Measurements from ENCODE around the gene TGM5. TPM values are rescaled to one million over a fixed set of nuclear protein-coding genes. Genes with fewer than 3 reads are reported as not detected.

TGM5 gene
- total RNA-seq, 1 donor from 2014 or later = 0.22 TPM

DNA sequence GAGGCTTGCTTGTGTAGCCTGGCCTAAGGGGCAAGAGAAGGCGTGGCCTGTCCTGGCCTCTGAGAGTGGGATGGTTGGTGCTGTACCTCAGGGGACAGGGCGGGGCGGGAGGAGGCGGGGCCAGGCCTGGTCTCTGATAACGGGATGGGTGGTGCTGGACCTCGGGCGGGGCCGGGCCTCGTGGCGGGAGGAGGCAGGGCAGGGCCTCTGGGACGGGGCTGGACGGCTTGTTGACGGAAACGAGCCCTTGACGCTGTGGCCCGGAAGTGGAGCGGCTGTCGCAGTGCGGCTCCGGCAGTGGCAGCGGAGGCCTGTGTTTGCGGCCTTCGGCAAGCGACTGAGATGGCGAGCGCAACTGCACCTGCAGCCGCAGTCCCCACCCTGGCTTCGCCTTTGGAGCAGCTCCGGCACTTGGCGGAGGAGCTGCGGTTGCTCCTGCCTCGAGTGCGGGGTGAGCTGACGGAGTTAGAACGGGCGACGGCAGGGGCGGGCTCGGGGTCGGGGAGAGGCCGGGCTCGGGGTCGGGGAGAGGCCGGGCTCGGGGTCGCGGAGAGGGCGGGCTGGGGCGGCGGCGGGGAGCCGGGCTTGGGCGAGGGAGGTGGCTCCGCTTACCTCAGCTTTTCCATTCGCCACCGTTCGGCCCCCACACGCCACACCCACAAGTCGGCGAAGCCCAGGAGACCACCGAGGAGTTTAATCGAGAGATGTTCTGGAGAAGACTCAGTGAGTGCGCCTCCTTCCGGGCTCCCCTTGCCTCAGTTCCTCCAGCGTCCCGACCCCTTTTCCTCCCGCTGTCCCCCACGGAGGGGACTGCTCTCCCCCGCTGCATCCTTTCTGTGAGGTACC lies 81.3 kb downstream of the TGM5 start, which contains the start of gene CCNDBP1:
Gene CCNDBP1, plus strand, starts transcription at position 247 of the 846 bp plus-strand sequence. Its CDS starts 96 bp downstream, at position 343.
- H3K36me3 Mint-ChIP-seq = peaks cover 7% of the 10 kb centered on the region
- TF ChIP-seq, protein P1, sequence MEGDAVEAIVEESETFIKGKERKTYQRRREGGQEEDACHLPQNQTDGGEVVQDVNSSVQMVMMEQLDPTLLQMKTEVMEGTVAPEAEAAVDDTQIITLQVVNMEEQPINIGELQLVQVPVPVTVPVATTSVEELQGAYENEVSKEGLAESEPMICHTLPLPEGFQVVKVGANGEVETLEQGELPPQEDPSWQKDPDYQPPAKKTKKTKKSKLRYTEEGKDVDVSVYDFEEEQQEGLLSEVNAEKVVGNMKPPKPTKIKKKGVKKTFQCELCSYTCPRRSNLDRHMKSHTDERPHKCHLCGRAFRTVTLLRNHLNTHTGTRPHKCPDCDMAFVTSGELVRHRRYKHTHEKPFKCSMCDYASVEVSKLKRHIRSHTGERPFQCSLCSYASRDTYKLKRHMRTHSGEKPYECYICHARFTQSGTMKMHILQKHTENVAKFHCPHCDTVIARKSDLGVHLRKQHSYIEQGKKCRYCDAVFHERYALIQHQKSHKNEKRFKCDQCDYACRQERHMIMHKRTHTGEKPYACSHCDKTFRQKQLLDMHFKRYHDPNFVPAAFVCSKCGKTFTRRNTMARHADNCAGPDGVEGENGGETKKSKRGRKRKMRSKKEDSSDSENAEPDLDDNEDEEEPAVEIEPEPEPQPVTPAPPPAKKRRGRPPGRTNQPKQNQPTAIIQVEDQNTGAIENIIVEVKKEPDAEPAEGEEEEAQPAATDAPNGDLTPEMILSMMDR (conservative IDR thresholded peaks at IDR 0.05) = peak; percentile 66
- no peaks in the 10 kb centered on the region for H3K9me3 Mint-ChIP-seq
- peaks cover 4% of the 10 kb centered on the region for H3K4me1 Mint-ChIP-seq (ENCODE audit: unreplicated experiment)
- DNase-seq (ENCODE audit: extremely low spot score, unreplicated experiment) = peak; percentile 88
- H3K27ac Mint-ChIP-seq = peak within 1 kb of the TSS; percentile 90
- H3K4me3 Mint-ChIP-seq = peak within 1 kb of the TSS; percentile 95
- H3K27me3 Mint-ChIP-seq = no peaks in the 10 kb centered on the region

DNA sequence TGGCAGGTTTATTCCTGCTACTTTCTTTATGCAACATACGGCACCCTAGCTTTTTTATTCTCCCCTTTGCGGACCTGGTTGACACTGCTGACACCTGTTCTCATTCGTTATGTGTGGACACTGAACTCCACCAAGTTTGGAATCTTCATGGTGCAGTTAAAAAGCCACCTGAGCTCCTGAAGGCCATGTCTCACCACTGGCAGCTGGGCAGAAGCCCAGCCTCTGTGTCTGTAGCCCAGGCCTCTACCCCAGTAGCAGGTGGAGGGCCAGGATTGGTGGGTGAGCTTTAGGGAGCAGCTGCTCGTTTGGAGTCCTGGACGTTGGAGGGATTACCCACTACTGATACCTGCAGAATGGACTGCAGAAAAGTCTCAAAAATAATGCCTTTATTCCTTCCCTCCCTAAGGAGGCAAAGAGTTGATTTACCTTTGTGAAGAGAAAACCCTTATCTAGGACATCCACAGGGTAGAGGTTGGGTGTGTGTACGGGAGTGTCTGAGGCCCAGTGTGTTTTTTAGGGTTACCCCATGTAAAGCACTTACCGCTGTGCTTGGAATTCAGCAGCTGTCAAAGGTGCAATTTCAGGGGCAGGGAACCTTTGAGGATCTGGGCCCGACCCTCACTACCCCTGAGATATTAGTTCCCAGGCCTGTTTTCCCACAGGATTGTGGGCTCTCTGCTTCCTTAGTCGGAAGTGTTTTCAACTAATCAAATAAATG lies 82.2 kb downstream of the TGM5 start:
- H3K27me3 Mint-ChIP-seq = no peaks in the 10 kb centered on the region
- peaks cover 4% of the 10 kb centered on the region for H3K4me1 Mint-ChIP-seq (ENCODE audit: unreplicated experiment)
- H3K4me3 Mint-ChIP-seq = peak overlapping the region; percentile 95
- DNase-seq (ENCODE audit: extremely low spot score, unreplicated experiment) = no peak
- peaks cover 6% of the 10 kb centered on the region for H3K36me3 Mint-ChIP-seq
- H3K9me3 Mint-ChIP-seq = no peaks in the 10 kb centered on the region
- peak overlapping the region; percentile 90 for H3K27ac Mint-ChIP-seq
- TF ChIP-seq, protein P1 (conservative IDR thresholded peaks at IDR 0.05) = no peak

DNA sequence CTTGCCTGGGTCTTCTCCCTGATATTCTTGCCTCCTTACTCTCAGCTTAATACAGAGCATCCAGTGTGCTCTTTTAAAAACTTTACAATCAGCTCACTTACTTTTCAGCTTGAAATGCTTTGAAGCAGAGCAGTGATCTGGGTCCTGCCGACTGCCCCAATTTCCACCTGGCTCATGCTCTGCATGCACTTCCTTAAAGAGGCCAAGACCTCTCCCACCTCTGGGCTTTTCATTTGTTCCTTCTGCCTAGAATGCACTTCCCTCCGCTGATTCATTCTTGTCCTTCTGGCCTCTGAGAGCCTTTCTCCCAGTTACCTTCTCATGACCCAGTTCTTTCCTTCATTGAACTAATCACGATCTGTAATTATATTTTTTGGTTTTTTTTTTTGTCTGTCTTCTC lies 83.5 kb downstream of the TGM5 start:
- no peaks in the 10 kb centered on the region for H3K27me3 Mint-ChIP-seq
- H3K9me3 Mint-ChIP-seq = no peaks in the 10 kb centered on the region
- no peak for DNase-seq (ENCODE audit: extremely low spot score, unreplicated experiment)
- H3K4me1 Mint-ChIP-seq (ENCODE audit: unreplicated experiment) = peaks cover 4% of the 10 kb centered on the region
- peaks cover 3% of the 10 kb centered on the region for H3K36me3 Mint-ChIP-seq
- no peak overlapping the region for H3K4me3 Mint-ChIP-seq
- H3K27ac Mint-ChIP-seq = no peak overlapping the region
- TF ChIP-seq, protein P1 (conservative IDR thresholded peaks at IDR 0.05) = no peak

Other genes with a start within 250 kb of the TGM5 start
- gene UBR1, start 160.9 kb downstream of the TGM5 start, total RNA-seq (ENCODE audit: low replicate concordance) = 21.1 and 28.3 TPM in 2 replicates
- gene TMEM62, start 133.3 kb downstream of the TGM5 start, total RNA-seq (ENCODE audit: low replicate concordance) = 11.5 and 22.1 TPM in 2 replicates
- gene CCNDBP1, start 81.5 kb downstream of the TGM5 start, total RNA-seq (ENCODE audit: low replicate concordance) = 28.2 and 41.5 TPM in 2 replicates
- gene EPB42, start 45.9 kb downstream of the TGM5 start, total RNA-seq (ENCODE audit: low replicate concordance) = not detected in 2 replicates
- gene TGM7, start 35.3 kb upstream of the TGM5 start, total RNA-seq (ENCODE audit: low replicate concordance) = not detected in 2 replicates
- 12.5 and 13.7 TPM in 2 replicates for gene LCMT2, start 63.6 kb upstream of the TGM5 start, total RNA-seq (ENCODE audit: low replicate concordance)
- 28.8 and 45.6 TPM in 2 replicates for gene ZSCAN29, start 104.1 kb upstream of the TGM5 start, total RNA-seq (ENCODE audit: low replicate concordance)
- gene TUBGCP4, start 104.2 kb upstream of the TGM5 start, total RNA-seq (ENCODE audit: low replicate concordance) = 25.5 and 29.1 TPM in 2 replicates
- gene TP53BP1, start 226.2 kb upstream of the TGM5 start, total RNA-seq (ENCODE audit: low replicate concordance) = 68.3 and 101 TPM in 2 replicates

Data from type B pancreatic cell (in vitro differentiated cells).